Endothelial cell of umbilical vein (primary cell): ENCODE results near the gene RCOR1. TPM values are rescaled to one million over a fixed set of nuclear protein-coding genes. Genes with fewer than 3 reads are reported as not detected.

ENCODE experiments used
- BruUV-seq: library from RNA; stranded (reverse); fragments of 400-500 nt; replicated peaks from 2 replicates; lab custom pipeline; 2021; lab: Mats Ljungman, UMichigan
- CTCF ChIA-PET: fragments of 300-600, 350-600 bp; sonication (Branson Sonifier 250); formaldehyde crosslinking; loops from one replicate; lab custom pipeline; 2021; ENCODE audit warnings: antibody characterized with exemption, inconsistent platforms; lab: Charles Lee
- POLR2A ChIA-PET: fragments of 300-600, 350-600 bp; sonication (Branson Sonifier 250); formaldehyde crosslinking; loops from one replicate; lab custom pipeline; 2021; ENCODE audit warnings: antibody characterized with exemption, inconsistent platforms; lab: Charles Lee
- DNase-seq: peaks from one replicate; pipeline ENCODE4 v3.0.0-alpha.2; 2011; ENCODE audit warnings: low read depth, low spot score
- FAIRE-seq: peaks from 2 replicates; lab custom pipeline; 2011; peaks lifted over from hg19 to GRCh38; lab: Jason Lieb, UNC
- H2AFZ ChIP-seq: 2 replicates; pipeline ENCODE4 v1.6.0; 2012; ENCODE audit warnings: low read depth, low read length, control low read depth, inconsistent platforms
- H3K27ac ChIP-seq: 2 replicates; pipeline ENCODE4 v1.5.1; 2011; ENCODE audit warnings: low read depth, mild to moderate bottlenecking, control low read depth, low read length, moderate library complexity; ENCODE audit not compliant: insufficient read depth
- H3K27me3 ChIP-seq, 2 experiments: 2 replicates each; pipeline versions ENCODE4 v1.6.0 to v1.6.1; 2011; ENCODE audit warnings: low read length in 2 of 2, mixed read lengths in 1 of 2; ENCODE audit not compliant: control insufficient read depth in 2 of 2, insufficient read depth in 2 of 2
- H3K36me3 ChIP-seq, 2 experiments: 2 replicates in 1 of 2; 3 replicates in 1 of 2; pipeline ENCODE4 v1.5.1; 2011; ENCODE audit warnings: low read length in 2 of 2, mild to moderate bottlenecking in 1 of 2, moderate library complexity in 1 of 2; ENCODE audit not compliant: control insufficient read depth in 2 of 2, insufficient read depth in 2 of 2; ENCODE audit errors: extremely low read depth in 1 of 2
- H3K4me1 ChIP-seq: 3 replicates; pipeline ENCODE4 v1.5.1; 2011; ENCODE audit warnings: mild to moderate bottlenecking, low read length; ENCODE audit not compliant: control insufficient read depth, insufficient read depth; ENCODE audit errors: extremely low read depth
- H3K4me2 ChIP-seq: 2 replicates; pipeline ENCODE4 v1.6.1; 2011; ENCODE audit warnings: low read length, control low read depth, mixed read lengths; ENCODE audit not compliant: insufficient read depth
- H3K4me3 ChIP-seq, 3 experiments: fragments of 200-600 bp in 1 of 3; sonication (generic), shearing (Covaris generic) in 1 of 3; replicated peaks in 1 of 3; 2 replicates each; pipeline ENCODE4 v1.5.1; 2011 to 2016; ENCODE audit warnings: control low read depth in 3 of 3, low read length in 3 of 3, mild to moderate bottlenecking in 2 of 3, inconsistent platforms in 1 of 3, low read depth in 1 of 3, moderate library complexity in 1 of 3; ENCODE audit not compliant: insufficient read depth in 1 of 3
- H3K79me2 ChIP-seq: 2 replicates; pipeline ENCODE4 v1.6.0; 2012; ENCODE audit warnings: low read length, inconsistent platforms; ENCODE audit not compliant: control insufficient read depth, insufficient read depth
- H3K9ac ChIP-seq: replicated peaks from 2 replicates; pipeline ENCODE3; 2011; ENCODE audit warnings: low read length, control low read depth; ENCODE audit not compliant: insufficient read depth; ENCODE audit errors: extremely low read depth
- H3K9me1 ChIP-seq: replicated peaks from 3 replicates; pipeline ENCODE4 v1.6.0; 2011; ENCODE audit warnings: mild to moderate bottlenecking, low read length; ENCODE audit not compliant: control insufficient read depth, insufficient read depth; ENCODE audit errors: extremely low read depth
- H3K9me3 ChIP-seq: replicated peaks from 2 replicates; pipeline ENCODE4 v1.5.1; 2012; ENCODE audit warnings: low read length, inconsistent platforms; ENCODE audit not compliant: control insufficient read depth, insufficient read depth
- H4K20me1 ChIP-seq: replicated peaks from 2 replicates; pipeline ENCODE3; 2011; ENCODE audit warnings: mild to moderate bottlenecking, low read length; ENCODE audit not compliant: control insufficient read depth, insufficient read depth; ENCODE audit errors: extremely low read depth
- CTCF ChIP-seq, 2 donors: IDR thresholded peaks; 1 replicate in 1 of 2; 2 replicates in 1 of 2; pipeline ENCODE4 v1.5.1; 2011; ENCODE audit warnings: low read length in 2 of 2, mild to moderate bottlenecking in 2 of 2, moderate library complexity in 2 of 2, control low read depth in 1 of 2, inconsistent platforms in 1 of 2, low read depth in 1 of 2; ENCODE audit not compliant: insufficient read depth in 1 of 2; ENCODE audit errors: extremely low read depth in 1 of 2
- EZH2 ChIP-seq: IDR thresholded peaks from 2 replicates; pipeline ENCODE4 v1.6.1; 2012; ENCODE audit warnings: borderline replicate concordance, low read depth, mild to moderate bottlenecking, moderate library complexity, low read length, inconsistent platforms; ENCODE audit not compliant: severe bottlenecking
- FOS ChIP-seq: IDR thresholded peaks from 2 replicates; pipeline ENCODE4 v1.6.1; 2011; ENCODE audit warnings: mild to moderate bottlenecking, low read length, moderate library complexity, borderline replicate concordance; ENCODE audit not compliant: insufficient read depth
- GATA2 ChIP-seq: IDR thresholded peaks from 2 replicates; pipeline ENCODE4 v1.7.0; 2011; ENCODE audit warnings: low read depth, mild to moderate bottlenecking, moderate library complexity, mixed read lengths, low read length; ENCODE audit not compliant: insufficient read length, insufficient read depth
- JUN ChIP-seq: IDR thresholded peaks from 2 replicates; pipeline ENCODE4 v1.6.1; 2011; ENCODE audit warnings: borderline replicate concordance, low read depth; ENCODE audit not compliant: insufficient read length, insufficient read depth
- MAX ChIP-seq: IDR thresholded peaks from 2 replicates; pipeline ENCODE4 v1.6.1; 2011; ENCODE audit not compliant: insufficient read depth, insufficient read length
- MYC ChIP-seq: IDR thresholded peaks from one replicate; pipeline ENCODE4 v1.6.1; 2011; ENCODE audit warnings: mild to moderate bottlenecking, low read depth, low read length
- POLR2A ChIP-seq: IDR thresholded peaks from 2 replicates; pipeline ENCODE4 v1.6.1; 2012; ENCODE audit warnings: low read depth, mild to moderate bottlenecking, control low read depth, low read length
- POLR2AphosphoS5 ChIP-seq: IDR thresholded peaks from 2 replicates; pipeline ENCODE4 v1.6.1; 2012; ENCODE audit warnings: low read depth, mild to moderate bottlenecking, control low read depth, low read length, moderate library complexity; ENCODE audit not compliant: insufficient read depth
- dilution Hi-C: fragments of 300-500 bp; cut with MboI; formaldehyde crosslinking; loops from one replicate; pipeline ENCODE4 v1.15.0; 2019; ENCODE audit warnings: low sequenced_read_pairs; ENCODE audit not compliant: extremely low pct_ligation_motif_present
- intact Hi-C: fragments of 100-400 bp; cut with micrococcal nuclease; formaldehyde crosslinking; loops from one replicate; pipeline ENCODE4 v1.10.0; 2022
- polyA plus RNA-seq, 4 experiments: library from polyadenylated mRNA; depleted of rRNA in 3 of 4; stranded (reverse) in 3 of 4; unstranded in 1 of 4; fragments of >200 nt; gene quantifications; 2 replicates each; pipeline versions ENCODE4 v1.2.1 to v1.2.3, GENCODE V29; 2011 to 2012; ENCODE audit warnings: missing spikeins in 1 of 4
- total RNA-seq: library from RNA; stranded (reverse); gene quantifications from 2 replicates; pipeline ENCODE4 v1.2.3, GENCODE V29; 2021

Gene RCOR1
- total and polyA plus RNA-seq, 2 donors (not counting 3 experiments of a cell fraction or from before 2014, with no cell fraction given), result 15.6 to 32.2 TPM

DNA sequence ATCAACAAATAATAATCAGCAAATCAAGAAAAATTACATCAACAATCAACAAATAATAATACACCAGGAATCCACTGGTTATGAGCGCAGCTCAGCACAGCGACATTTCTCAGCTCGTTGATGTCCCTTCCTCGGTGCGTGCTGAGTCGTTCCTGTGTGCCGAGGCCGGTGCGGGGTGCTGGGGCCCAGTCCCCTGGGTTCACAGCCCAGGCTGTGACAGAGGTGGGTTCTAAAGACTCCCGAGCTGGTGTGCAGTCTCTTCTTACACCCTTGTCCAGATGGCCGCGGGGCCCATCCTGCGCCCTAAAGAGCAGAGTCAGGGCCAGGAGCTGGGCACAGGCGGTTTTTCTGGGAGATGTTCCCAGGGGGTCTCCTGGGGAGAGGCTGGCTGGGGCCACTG lies 157.9 kb downstream of the RCOR1 start:
- FAIRE-seq, result no peak
- TF ChIP-seq MAX (no peak), FOS (no peak), JUN (no peak), GATA2 (no peak), EZH2 (no peak), POLR2AphosphoS5 (no peak), MYC (no peak), CTCF (IDR thresholded peaks at IDR 0.05; ENCODE audit: extremely low read depth in 1 of 2, insufficient read depth in 1 of 2, low read depth in 1 of 2, low read length in 2 of 2) (no peak), POLR2A (no peak)
- H3K4me1 ChIP-seq, result no peaks in the 10 kb centered on the region
- POLR2A ChIA-PET, result no interaction called here
- no peaks in the 10 kb centered on the region for H3K9me3 ChIP-seq
- no peak overlapping the region for H3K4me3 ChIP-seq
- no peak overlapping the region for H2AFZ ChIP-seq
- H3K36me3 ChIP-seq, result peaks cover 0 to 2% of the 10 kb centered on the region in 2 experiments
- CTCF ChIA-PET, result no interaction called here
- no peaks in the 10 kb centered on the region for H3K27me3 ChIP-seq
- no peaks in the 10 kb centered on the region for H3K9me1 ChIP-seq
- intact Hi-C loops (no loop called here), dilution Hi-C loops (no loop called here)
- no TSS peak for BruUV-seq
- H3K27ac ChIP-seq, result no peak overlapping the region
- no peaks in the 10 kb centered on the region for H3K79me2 ChIP-seq
- H4K20me1 ChIP-seq, result no peaks in the 10 kb centered on the region
- DNase-seq, result no peak
- no peak overlapping the region for H3K4me2 ChIP-seq
- no peak overlapping the region for H3K9ac ChIP-seq
